Suprapubic skin (tissue), 3 donors: Measurements from ENCODE around the gene BAIAP2.

Source experiments
- POLR2AphosphoS5 ChIP-seq, 3 donors: sonication (generic); formaldehyde crosslinking; IDR thresholded peaks; one replicate each; pipeline ENCODE4 v1.6.1; 2017; ENCODE audit warnings: antibody characterized with exemption in 3 of 3
- TF ChIP-seq, protein P1 (sequence below), 2 donors: fragments of 200-600 bp in 1 of 2; fragments of 450-650 bp in 1 of 2; sonication (generic) in 1 of 2; IDR thresholded peaks; one replicate each; pipeline ENCODE4 v1.5.1; 2016 to 2019; ENCODE audit warnings: antibody characterized with exemption in 2 of 2, mild to moderate bottlenecking in 1 of 2, moderate library complexity in 1 of 2

DNA sequence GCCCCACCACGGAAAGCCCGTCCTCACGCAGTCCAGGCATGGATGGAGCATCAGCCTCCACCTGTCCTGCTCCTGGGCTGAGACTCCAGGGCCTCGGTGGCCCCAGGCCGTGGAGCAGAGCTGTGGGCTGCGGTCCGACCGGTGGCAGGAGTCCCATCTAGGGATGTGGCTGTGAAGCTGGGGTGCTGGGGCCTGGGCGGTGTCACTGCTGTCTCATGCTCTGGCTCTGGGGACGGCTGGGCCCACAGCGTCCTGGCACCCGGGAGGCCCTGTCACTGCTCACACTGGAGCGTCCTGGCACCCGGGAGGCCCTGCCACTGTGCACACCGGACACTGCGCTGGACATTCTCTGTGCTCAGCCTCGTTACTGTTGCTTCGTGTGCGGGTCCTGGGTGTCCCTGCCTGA lies 8.4 kb downstream of the BAIAP2 start:
- TF ChIP-seq, protein P1, sequence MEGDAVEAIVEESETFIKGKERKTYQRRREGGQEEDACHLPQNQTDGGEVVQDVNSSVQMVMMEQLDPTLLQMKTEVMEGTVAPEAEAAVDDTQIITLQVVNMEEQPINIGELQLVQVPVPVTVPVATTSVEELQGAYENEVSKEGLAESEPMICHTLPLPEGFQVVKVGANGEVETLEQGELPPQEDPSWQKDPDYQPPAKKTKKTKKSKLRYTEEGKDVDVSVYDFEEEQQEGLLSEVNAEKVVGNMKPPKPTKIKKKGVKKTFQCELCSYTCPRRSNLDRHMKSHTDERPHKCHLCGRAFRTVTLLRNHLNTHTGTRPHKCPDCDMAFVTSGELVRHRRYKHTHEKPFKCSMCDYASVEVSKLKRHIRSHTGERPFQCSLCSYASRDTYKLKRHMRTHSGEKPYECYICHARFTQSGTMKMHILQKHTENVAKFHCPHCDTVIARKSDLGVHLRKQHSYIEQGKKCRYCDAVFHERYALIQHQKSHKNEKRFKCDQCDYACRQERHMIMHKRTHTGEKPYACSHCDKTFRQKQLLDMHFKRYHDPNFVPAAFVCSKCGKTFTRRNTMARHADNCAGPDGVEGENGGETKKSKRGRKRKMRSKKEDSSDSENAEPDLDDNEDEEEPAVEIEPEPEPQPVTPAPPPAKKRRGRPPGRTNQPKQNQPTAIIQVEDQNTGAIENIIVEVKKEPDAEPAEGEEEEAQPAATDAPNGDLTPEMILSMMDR (IDR thresholded peaks at IDR 0.05): no peak
- no peak for TF ChIP-seq POLR2AphosphoS5 (IDR thresholded peaks at IDR 0.05)
